HEK293 (cell line): Measurements from ENCODE around the gene P2RX6.

ENCODE experiments used
- GLIS1 ChIP-seq: fragments of 450-650 bp; formaldehyde crosslinking; IDR thresholded peaks from 2 replicates; pipeline ENCODE4 v1.5.1; 2016; ENCODE audit warnings: missing biosample characterization, missing genetic modification characterization
- KLF10 ChIP-seq: fragments of 450-650 bp; IDR thresholded peaks from 2 replicates; pipeline ENCODE4 v1.5.1; 2018; ENCODE audit warnings: missing biosample characterization, mild to moderate bottlenecking, missing genetic modification characterization
- REPIN1 ChIP-seq: fragments of 450-650 bp; formaldehyde crosslinking; IDR thresholded peaks from 2 replicates; pipeline ENCODE4 v1.5.1; 2017; ENCODE audit warnings: missing biosample characterization, missing genetic modification characterization, low read depth
- ZEB2 ChIP-seq: fragments of 450-650 bp; formaldehyde crosslinking; IDR thresholded peaks from 2 replicates; pipeline ENCODE4 v1.5.1; 2016; ENCODE audit warnings: missing biosample characterization, missing genetic modification characterization
- ZNF138 ChIP-seq: fragments of 450-650 bp; formaldehyde crosslinking; IDR thresholded peaks from 2 replicates; pipeline ENCODE4 v1.5.1; 2016; ENCODE audit warnings: missing biosample characterization, missing genetic modification characterization, borderline replicate concordance
- ZNF239 ChIP-seq: fragments of 450-650 bp; formaldehyde crosslinking; IDR thresholded peaks from 2 replicates; pipeline ENCODE4 v1.5.1; 2016; ENCODE audit warnings: missing biosample characterization, missing genetic modification characterization
- ZNF324 ChIP-seq: fragments of 450-650 bp; formaldehyde crosslinking; IDR thresholded peaks from 2 replicates; pipeline ENCODE4 v1.5.1; 2016; ENCODE audit warnings: missing biosample characterization, missing genetic modification characterization
- ZNF76 ChIP-seq: fragments of 450-650 bp; formaldehyde crosslinking; IDR thresholded peaks from 2 replicates; pipeline ENCODE4; 2016; ENCODE audit warnings: low read depth, missing biosample characterization, missing genetic modification characterization, borderline replicate concordance
- TF ChIP-seq, protein P1 (sequence below): fragments of 450-650 bp; formaldehyde crosslinking; IDR thresholded peaks from 2 replicates; pipeline ENCODE4 v1.5.1; 2016; ENCODE audit warnings: missing biosample characterization, missing genetic modification characterization
- TF ChIP-seq, protein P2 (sequence below): fragments of 450-650 bp; formaldehyde crosslinking; conservative IDR thresholded peaks from 2 replicates; pipeline ENCODE4 v1.5.1; 2016; ENCODE audit warnings: low read depth, missing biosample characterization, missing genetic modification characterization

DNA sequence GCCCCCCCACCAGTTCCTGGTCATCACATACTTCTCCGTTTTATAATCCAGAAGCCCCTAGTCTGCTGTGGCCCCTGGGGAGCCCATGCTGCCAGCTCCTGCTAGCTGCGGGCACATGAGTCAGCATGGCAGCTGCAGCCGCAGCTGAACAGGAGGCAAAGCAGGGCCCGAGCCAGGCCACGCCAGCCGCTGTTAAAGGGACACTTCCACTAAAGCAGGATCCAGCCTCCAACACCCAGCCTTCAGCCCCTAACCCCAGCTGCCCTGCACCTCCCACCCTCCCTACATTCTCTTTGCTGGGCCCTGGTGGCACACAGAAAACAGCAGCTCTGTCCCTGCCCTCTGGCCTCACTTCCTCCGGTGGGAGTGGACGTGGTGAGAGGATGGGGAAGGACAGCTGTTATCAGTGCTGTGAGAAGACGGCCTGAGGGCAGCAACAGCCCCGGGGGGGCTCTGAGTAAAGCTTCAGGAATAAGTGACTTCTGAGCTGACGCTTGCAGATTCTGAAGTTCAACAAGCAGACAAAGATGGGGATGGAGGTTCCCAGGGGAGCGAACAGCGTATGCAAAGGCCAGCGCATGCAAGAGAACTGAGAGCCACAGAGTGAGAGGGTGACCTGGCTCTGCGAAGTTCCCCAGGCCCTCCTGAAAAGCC, 30.1 kb downstream of the P2RX6 start:
- TF ChIP-seq ZNF138 (tag by site-specific recombination) (no peak), ZNF239 (tag by site-specific recombination) (no peak), REPIN1 (tag by site-specific recombination) (no peak), ZNF324 (tag by site-specific recombination) (no peak), ZNF76 (tag by site-specific recombination) (no peak), KLF10 (tag by site-specific recombination) (no peak), GLIS1 (tag by site-specific recombination) (no peak), ZEB2 (tag by site-specific recombination) (no peak)
- TF ChIP-seq, protein P1, sequence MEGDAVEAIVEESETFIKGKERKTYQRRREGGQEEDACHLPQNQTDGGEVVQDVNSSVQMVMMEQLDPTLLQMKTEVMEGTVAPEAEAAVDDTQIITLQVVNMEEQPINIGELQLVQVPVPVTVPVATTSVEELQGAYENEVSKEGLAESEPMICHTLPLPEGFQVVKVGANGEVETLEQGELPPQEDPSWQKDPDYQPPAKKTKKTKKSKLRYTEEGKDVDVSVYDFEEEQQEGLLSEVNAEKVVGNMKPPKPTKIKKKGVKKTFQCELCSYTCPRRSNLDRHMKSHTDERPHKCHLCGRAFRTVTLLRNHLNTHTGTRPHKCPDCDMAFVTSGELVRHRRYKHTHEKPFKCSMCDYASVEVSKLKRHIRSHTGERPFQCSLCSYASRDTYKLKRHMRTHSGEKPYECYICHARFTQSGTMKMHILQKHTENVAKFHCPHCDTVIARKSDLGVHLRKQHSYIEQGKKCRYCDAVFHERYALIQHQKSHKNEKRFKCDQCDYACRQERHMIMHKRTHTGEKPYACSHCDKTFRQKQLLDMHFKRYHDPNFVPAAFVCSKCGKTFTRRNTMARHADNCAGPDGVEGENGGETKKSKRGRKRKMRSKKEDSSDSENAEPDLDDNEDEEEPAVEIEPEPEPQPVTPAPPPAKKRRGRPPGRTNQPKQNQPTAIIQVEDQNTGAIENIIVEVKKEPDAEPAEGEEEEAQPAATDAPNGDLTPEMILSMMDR (tag by site-specific recombination), result no peak
- TF ChIP-seq, protein P2, sequence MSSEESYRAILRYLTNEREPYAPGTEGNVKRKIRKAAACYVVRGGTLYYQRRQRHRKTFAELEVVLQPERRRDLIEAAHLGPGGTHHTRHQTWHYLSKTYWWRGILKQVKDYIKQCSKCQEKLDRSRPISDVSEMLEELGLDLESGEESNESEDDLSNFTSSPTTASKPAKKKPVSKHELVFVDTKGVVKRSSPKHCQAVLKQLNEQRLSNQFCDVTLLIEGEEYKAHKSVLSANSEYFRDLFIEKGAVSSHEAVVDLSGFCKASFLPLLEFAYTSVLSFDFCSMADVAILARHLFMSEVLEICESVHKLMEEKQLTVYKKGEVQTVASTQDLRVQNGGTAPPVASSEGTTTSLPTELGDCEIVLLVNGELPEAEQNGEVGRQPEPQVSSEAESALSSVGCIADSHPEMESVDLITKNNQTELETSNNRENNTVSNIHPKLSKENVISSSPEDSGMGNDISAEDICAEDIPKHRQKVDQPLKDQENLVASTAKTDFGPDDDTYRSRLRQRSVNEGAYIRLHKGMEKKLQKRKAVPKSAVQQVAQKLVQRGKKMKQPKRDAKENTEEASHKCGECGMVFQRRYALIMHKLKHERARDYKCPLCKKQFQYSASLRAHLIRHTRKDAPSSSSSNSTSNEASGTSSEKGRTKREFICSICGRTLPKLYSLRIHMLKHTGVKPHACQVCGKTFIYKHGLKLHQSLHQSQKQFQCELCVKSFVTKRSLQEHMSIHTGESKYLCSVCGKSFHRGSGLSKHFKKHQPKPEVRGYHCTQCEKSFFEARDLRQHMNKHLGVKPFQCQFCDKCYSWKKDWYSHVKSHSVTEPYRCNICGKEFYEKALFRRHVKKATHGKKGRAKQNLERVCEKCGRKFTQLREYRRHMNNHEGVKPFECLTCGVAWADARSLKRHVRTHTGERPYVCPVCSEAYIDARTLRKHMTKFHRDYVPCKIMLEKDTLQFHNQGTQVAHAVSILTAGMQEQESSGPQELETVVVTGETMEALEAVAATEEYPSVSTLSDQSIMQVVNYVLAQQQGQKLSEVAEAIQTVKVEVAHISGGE (tag by site-specific recombination), result no peak
